ENCODE measurements around the gene ZFHX3. TPM values are rescaled to one million over a fixed set of nuclear protein-coding genes. Genes with fewer than 3 reads are reported as not detected.

The ZFHX3 gene
- total RNA-seq, 1 experiment from 2014 or later: 1.5 TPM

DNA sequence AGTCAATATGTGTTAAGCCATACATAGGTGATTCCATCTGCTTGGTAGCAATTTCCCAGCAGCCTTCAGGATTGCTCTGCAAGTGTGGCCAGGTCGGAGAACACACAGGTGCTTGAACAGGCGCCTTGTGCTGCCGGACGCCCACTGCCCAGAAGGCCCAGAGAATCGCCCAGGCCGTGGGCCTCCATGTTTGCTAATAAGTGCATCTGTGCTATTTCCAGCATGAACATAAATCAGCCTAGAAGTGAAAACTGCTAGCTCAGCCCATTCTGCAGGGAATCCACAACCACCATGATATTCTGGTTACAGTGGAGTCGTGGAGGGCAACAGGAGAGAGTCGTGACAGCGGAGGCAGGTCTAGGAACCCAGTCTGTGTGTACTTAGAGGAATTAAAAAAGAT lies 78.1 kb downstream of the ZFHX3 start:
- no peaks in the 10 kb centered on the region for H3K9me3 Mint-ChIP-seq
- H4K20me1 ChIP-seq (ENCODE audit: control insufficient read depth, insufficient read depth, insufficient read length): no peaks in the 10 kb centered on the region
- no peak overlapping the region for H3T11ph ChIP-seq (ENCODE audit: low read length)
- no CpG with 5 or more reads among the region's 9 CpGs for WGBS (ENCODE audit: extremely low coverage, insufficient read length, low lambda C conversion rate)
- no peak overlapping the region for H3K23ac ChIP-seq (ENCODE audit: insufficient read length, low read depth, low read length)
- no peak overlapping the region for H3K27ac Mint-ChIP-seq
- no peak overlapping the region for H3K4me2 ChIP-seq (ENCODE audit: insufficient read depth, insufficient read length, low read length)
- no peaks in the 10 kb centered on the region for H3K36me3 Mint-ChIP-seq (ENCODE audit: insufficient read depth in 1 of 3, low read depth in 3 of 3)
- H3K9me3 ChIP-seq (ENCODE audit: control insufficient read depth, low read depth, low read length): no peaks in the 10 kb centered on the region
- H3K4me3 Mint-ChIP-seq: no peak overlapping the region
- H2BK120ac ChIP-seq (ENCODE audit: low read depth, low read length, poor library complexity, severe bottlenecking): no peak overlapping the region
- TF ChIP-seq, protein P1, sequence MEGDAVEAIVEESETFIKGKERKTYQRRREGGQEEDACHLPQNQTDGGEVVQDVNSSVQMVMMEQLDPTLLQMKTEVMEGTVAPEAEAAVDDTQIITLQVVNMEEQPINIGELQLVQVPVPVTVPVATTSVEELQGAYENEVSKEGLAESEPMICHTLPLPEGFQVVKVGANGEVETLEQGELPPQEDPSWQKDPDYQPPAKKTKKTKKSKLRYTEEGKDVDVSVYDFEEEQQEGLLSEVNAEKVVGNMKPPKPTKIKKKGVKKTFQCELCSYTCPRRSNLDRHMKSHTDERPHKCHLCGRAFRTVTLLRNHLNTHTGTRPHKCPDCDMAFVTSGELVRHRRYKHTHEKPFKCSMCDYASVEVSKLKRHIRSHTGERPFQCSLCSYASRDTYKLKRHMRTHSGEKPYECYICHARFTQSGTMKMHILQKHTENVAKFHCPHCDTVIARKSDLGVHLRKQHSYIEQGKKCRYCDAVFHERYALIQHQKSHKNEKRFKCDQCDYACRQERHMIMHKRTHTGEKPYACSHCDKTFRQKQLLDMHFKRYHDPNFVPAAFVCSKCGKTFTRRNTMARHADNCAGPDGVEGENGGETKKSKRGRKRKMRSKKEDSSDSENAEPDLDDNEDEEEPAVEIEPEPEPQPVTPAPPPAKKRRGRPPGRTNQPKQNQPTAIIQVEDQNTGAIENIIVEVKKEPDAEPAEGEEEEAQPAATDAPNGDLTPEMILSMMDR (conservative IDR thresholded peaks at IDR 0.05): no peak
- H3K4me1 ChIP-seq (ENCODE audit: insufficient read depth, low read length): no peaks in the 10 kb centered on the region
- H3K14ac ChIP-seq (ENCODE audit: insufficient read depth, low read length): no peak overlapping the region
- H3K23me2 ChIP-seq (ENCODE audit: insufficient read length, low read depth, low read length, poor library complexity, severe bottlenecking): no peaks in the 10 kb centered on the region
- no peak overlapping the region for H4K8ac ChIP-seq (replicated peaks; ENCODE audit: insufficient read length, low read depth, low read length)
- no peak overlapping the region for H3K56ac ChIP-seq (ENCODE audit: insufficient read length, low read depth, low read length)
- H3K79me2 ChIP-seq (ENCODE audit: insufficient read depth, low read length): no peaks in the 10 kb centered on the region
- H4K5ac ChIP-seq (ENCODE audit: insufficient read length, low read depth, low read length): no peak overlapping the region
- no peak for DNase-seq
- H2BK12ac ChIP-seq (ENCODE audit: insufficient read length, low read depth, low read length): no peak overlapping the region
- H3K27me3 Mint-ChIP-seq (ENCODE audit: low read depth): peaks cover 11% of the 10 kb centered on the region
- no peak overlapping the region for H3K4ac ChIP-seq (ENCODE audit: low read depth, low read length)
- H3K27me3 ChIP-seq (ENCODE audit: insufficient read depth, low read length): no peaks in the 10 kb centered on the region
- H3K27ac ChIP-seq (ENCODE audit: insufficient read length, low read depth, low read length): no peak overlapping the region
- no peak overlapping the region for H3K18ac ChIP-seq (ENCODE audit: insufficient read length, low read depth, low read length)
- H2AK5ac ChIP-seq (ENCODE audit: insufficient read length, low read length): no peak overlapping the region
- H2BK15ac ChIP-seq (ENCODE audit: low read depth, low read length): no peak overlapping the region
- no peaks in the 10 kb centered on the region for H3K79me1 ChIP-seq (ENCODE audit: insufficient read depth, low read depth, low read length, poor library complexity, severe bottlenecking)
- no peak overlapping the region for H2BK20ac ChIP-seq (ENCODE audit: low read depth, low read length, poor library complexity, severe bottlenecking)
- H2AFZ ChIP-seq (ENCODE audit: low read length): no peak overlapping the region
- H3K4me1 Mint-ChIP-seq: peaks cover 3 to 4% of the 10 kb centered on the region in 2 experiments; a peak in 3 of 4 replicates
- no peak overlapping the region for H2BK5ac ChIP-seq (ENCODE audit: insufficient read length, low read length)
- no peak overlapping the region for H3K9ac ChIP-seq (ENCODE audit: extremely low read depth, insufficient read length, low read length)
- no peak overlapping the region for H4K91ac ChIP-seq (ENCODE audit: insufficient read length, low read depth, low read length)

Measured in H9 (cell line).